ENCODE data around the gene MEF2A. TPM values are rescaled to one million over a fixed set of nuclear protein-coding genes. Genes with fewer than 3 reads are reported as not detected.
A peak's percentile ranks its signal among the peaks of the same experiment; 100 is the strongest.

MEF2A gene
- total RNA-seq, 1 donor from 2014 or later = 49.5 TPM

DNA sequence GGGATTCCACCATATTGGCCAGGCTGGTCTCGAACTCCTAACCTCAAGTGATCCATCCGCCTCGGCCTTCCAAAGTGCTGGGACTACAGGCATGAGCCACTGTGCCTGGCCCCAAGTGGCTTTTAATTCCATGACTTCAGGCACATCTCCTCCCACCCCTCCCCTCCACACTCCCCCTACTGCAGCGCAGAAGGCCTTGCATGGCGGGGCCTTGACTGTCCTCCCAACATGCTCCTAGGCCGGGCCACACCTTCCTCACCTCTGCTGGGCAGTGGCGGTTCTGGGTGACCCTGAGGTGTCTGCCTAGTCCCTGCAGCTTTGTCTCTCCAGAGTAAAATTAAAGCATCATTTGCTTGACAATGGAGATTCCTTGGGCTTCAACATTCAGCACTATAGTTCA is 160.5 kb downstream of the MEF2A start:
- no peak for DNase-seq
- H3K9me3 Mint-ChIP-seq (ENCODE audit: unreplicated experiment) = peaks cover 12% of the 10 kb centered on the region
- peaks cover 10% of the 10 kb centered on the region for H3K27me3 Mint-ChIP-seq (ENCODE audit: unreplicated experiment)
- peaks cover 14% of the 10 kb centered on the region for H3K4me1 Mint-ChIP-seq (ENCODE audit: low read depth, unreplicated experiment)
- TF ChIP-seq, protein P1, sequence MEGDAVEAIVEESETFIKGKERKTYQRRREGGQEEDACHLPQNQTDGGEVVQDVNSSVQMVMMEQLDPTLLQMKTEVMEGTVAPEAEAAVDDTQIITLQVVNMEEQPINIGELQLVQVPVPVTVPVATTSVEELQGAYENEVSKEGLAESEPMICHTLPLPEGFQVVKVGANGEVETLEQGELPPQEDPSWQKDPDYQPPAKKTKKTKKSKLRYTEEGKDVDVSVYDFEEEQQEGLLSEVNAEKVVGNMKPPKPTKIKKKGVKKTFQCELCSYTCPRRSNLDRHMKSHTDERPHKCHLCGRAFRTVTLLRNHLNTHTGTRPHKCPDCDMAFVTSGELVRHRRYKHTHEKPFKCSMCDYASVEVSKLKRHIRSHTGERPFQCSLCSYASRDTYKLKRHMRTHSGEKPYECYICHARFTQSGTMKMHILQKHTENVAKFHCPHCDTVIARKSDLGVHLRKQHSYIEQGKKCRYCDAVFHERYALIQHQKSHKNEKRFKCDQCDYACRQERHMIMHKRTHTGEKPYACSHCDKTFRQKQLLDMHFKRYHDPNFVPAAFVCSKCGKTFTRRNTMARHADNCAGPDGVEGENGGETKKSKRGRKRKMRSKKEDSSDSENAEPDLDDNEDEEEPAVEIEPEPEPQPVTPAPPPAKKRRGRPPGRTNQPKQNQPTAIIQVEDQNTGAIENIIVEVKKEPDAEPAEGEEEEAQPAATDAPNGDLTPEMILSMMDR (IDR thresholded peaks at IDR 0.05; ENCODE audit: partially characterized antibody, unreplicated experiment) = no peak
- no peak overlapping the region for H3K4me3 Mint-ChIP-seq (ENCODE audit: unreplicated experiment)
- no peak overlapping the region for H3K27ac Mint-ChIP-seq (ENCODE audit: unreplicated experiment)
- peaks cover 33% of the 10 kb centered on the region for H3K36me3 Mint-ChIP-seq (ENCODE audit: unreplicated experiment)

DNA sequence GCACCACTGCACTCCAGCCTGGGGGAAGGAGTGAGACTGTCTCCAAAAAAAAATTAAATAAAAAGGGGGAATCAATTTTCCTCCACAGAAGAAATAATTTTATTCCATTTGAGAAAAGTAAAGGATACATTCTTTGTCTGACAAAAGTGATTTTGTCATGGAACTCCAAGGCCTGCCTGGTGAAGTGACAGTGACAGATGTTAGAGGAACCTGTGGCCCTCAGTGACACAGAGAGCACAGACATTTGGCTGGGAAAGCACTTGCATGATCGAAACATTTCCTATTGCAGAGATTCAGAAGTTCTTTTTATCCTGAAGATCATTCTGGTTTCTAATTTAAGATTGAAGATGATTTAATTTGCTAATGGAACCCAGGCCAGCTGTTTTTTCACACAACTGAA is 161.5 kb downstream of the MEF2A start:
- Mint-ChIP-seq H3K27me3 (ENCODE audit: unreplicated experiment) (peaks cover 10% of the 10 kb centered on the region), H3K9me3 (ENCODE audit: unreplicated experiment) (peaks cover 12% of the 10 kb centered on the region), H3K27ac (ENCODE audit: unreplicated experiment) (no peak overlapping the region), H3K4me1 (ENCODE audit: low read depth, unreplicated experiment) (peaks cover 21% of the 10 kb centered on the region), H3K4me3 (ENCODE audit: unreplicated experiment) (no peak overlapping the region), H3K36me3 (ENCODE audit: unreplicated experiment) (peaks cover 29% of the 10 kb centered on the region)
- DNase-seq = no peak
- TF ChIP-seq, protein P1 (IDR thresholded peaks at IDR 0.05; ENCODE audit: partially characterized antibody, unreplicated experiment) = no peak

DNA sequence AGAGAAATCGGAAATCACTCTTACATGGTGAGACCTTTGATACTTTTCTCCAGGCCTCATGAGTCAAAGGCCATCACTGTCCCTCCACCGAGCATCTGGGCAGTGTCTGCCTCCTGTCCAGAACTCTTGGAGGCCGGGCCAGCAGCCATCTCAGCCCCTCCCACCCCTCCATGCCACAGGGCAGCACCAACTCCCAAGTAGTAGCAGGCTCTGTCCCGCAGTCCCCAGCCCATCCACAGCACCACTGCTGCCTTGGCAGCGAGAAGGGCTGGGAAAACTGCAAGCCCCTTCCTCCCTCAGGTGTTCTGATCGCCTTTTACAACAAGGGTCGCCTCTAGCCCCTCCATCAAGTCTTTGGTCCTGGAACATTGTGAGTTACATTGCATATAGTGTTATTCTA is 161.9 kb downstream of the MEF2A start:
- TF ChIP-seq, protein P1 (IDR thresholded peaks at IDR 0.05; ENCODE audit: partially characterized antibody, unreplicated experiment) = no peak
- peaks cover 12% of the 10 kb centered on the region for H3K9me3 Mint-ChIP-seq (ENCODE audit: unreplicated experiment)
- H3K4me1 Mint-ChIP-seq (ENCODE audit: low read depth, unreplicated experiment) = peaks cover 21% of the 10 kb centered on the region
- H3K27me3 Mint-ChIP-seq (ENCODE audit: unreplicated experiment) = peaks cover 10% of the 10 kb centered on the region
- H3K4me3 Mint-ChIP-seq (ENCODE audit: unreplicated experiment) = no peak overlapping the region
- H3K27ac Mint-ChIP-seq (ENCODE audit: unreplicated experiment) = no peak overlapping the region
- DNase-seq = no peak
- peaks cover 29% of the 10 kb centered on the region for H3K36me3 Mint-ChIP-seq (ENCODE audit: unreplicated experiment)

DNA sequence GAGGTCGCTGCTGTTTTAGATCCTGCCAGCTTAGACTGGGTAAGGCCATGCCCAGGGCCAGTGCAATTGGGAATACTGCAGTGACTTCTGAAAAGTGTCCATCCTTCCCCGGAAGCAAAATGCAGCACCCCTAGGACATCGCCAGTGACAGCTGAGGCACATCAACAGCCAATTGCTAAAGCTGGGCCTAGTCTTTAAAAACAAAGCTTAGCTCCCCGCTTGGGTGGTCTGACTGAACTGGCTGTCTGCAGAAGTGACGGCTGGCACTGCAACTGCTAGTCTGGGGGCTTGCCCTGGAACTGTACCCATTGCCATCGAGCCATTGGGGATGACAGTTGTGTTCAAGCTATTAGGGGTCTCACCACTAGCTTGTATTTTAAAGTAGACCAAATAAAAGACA is 163.1 kb downstream of the MEF2A start:
- no peak overlapping the region for H3K4me3 Mint-ChIP-seq (ENCODE audit: unreplicated experiment)
- TF ChIP-seq, protein P1 (IDR thresholded peaks at IDR 0.05; ENCODE audit: partially characterized antibody, unreplicated experiment) = no peak
- H3K9me3 Mint-ChIP-seq (ENCODE audit: unreplicated experiment) = peaks cover 9% of the 10 kb centered on the region
- peak overlapping the region; percentile 17 for H3K27ac Mint-ChIP-seq (ENCODE audit: unreplicated experiment)
- H3K4me1 Mint-ChIP-seq (ENCODE audit: low read depth, unreplicated experiment) = peaks cover 21% of the 10 kb centered on the region
- peaks cover 10% of the 10 kb centered on the region for H3K27me3 Mint-ChIP-seq (ENCODE audit: unreplicated experiment)
- peaks cover 23% of the 10 kb centered on the region for H3K36me3 Mint-ChIP-seq (ENCODE audit: unreplicated experiment)
- no peak for DNase-seq

DNA sequence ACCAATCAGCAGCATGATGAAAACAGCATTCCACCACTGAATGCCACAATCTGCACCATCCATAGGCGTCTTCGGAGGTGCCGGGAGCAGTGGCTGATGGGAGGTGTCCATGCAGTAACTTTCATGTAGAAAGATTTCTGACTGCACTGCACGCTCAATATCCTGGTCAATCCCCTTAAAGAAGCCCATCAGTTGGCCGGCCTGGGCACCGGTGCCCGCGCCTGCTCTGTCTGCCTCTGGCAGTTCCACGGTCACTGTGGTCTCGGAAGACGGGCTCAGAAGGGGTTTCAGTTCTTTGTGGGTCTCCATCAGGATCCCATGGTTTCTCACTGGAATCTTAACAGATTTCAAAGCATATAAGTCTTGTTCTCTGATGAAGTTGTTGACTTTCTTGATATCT is 163.5 kb downstream of the MEF2A start:
- TF ChIP-seq, protein P1 (IDR thresholded peaks at IDR 0.05; ENCODE audit: partially characterized antibody, unreplicated experiment) = no peak
- Mint-ChIP-seq H3K4me1 (ENCODE audit: low read depth, unreplicated experiment) (peaks cover 21% of the 10 kb centered on the region), H3K27ac (ENCODE audit: unreplicated experiment) (peak overlapping the region; percentile 17), H3K36me3 (ENCODE audit: unreplicated experiment) (peaks cover 19% of the 10 kb centered on the region), H3K4me3 (ENCODE audit: unreplicated experiment) (no peak overlapping the region), H3K9me3 (ENCODE audit: unreplicated experiment) (peaks cover 8% of the 10 kb centered on the region), H3K27me3 (ENCODE audit: unreplicated experiment) (peaks cover 10% of the 10 kb centered on the region)
- no peak for DNase-seq

Data from glutamatergic neuron (in vitro differentiated cells).